ENCODE measurements around the gene MOAP1.
A peak's percentile ranks its signal among the peaks of the same experiment; 100 is the strongest.
"Not testable (repeated sequence)": the region's sequence is repeated elsewhere in the genome, so short reads cannot be mapped to it uniquely, and the experiment has no call there.

Gene MOAP1

GRCh38 chr14:93183596-93184317 lies 940 bp downstream of the MOAP1 start:
- DNase-seq, result no peak

- no peak for DNase-seq
These were observed 9.2 kb downstream of the MOAP1 start for GRCh38 chr14:93175492-93175891.

- DNase-seq, result not testable (repeated sequence)
These were observed 10.0 kb downstream of the MOAP1 start for GRCh38 chr14:93174731-93175130.

GRCh38 chr14:93173943-93174395 lies 10.7 kb downstream of the MOAP1 start:
- DNase-seq, result no peak

GRCh38 chr14:93171376-93171775 lies 13.3 kb downstream of the MOAP1 start:
- no peak for DNase-seq

- DNase-seq, result not testable (repeated sequence)
These were observed 14.6 kb downstream of the MOAP1 start for GRCh38 chr14:93170141-93170540.

GRCh38 chr14:93169619-93170018 lies 15.1 kb downstream of the MOAP1 start:
- DNase-seq, result not testable (repeated sequence)

- not testable (repeated sequence) for DNase-seq
These were observed 16.1 kb downstream of the MOAP1 start for GRCh38 chr14:93168610-93169009.

- DNase-seq, result not testable (repeated sequence)
These were observed 19.1 kb downstream of the MOAP1 start for GRCh38 chr14:93165271-93166265.

GRCh38 chr14:93163564-93163963 lies 21.1 kb downstream of the MOAP1 start:
- no peak for DNase-seq

GRCh38 chr14:93161411-93161940 lies 23.2 kb downstream of the MOAP1 start:
- no peak for DNase-seq

- DNase-seq, result no peak
These were observed 24.3 kb downstream of the MOAP1 start for GRCh38 chr14:93160353-93160801.

GRCh38 chr14:93159625-93160352 lies 24.9 kb downstream of the MOAP1 start:
- DNase-seq, result not testable (repeated sequence)

GRCh38 chr14:93158349-93158748 lies 26.3 kb downstream of the MOAP1 start:
- not testable (repeated sequence) for DNase-seq

- DNase-seq, result no peak
These were observed 27.9 kb downstream of the MOAP1 start for GRCh38 chr14:93156693-93157369.

GRCh38 chr14:93155667-93156066 lies 29.0 kb downstream of the MOAP1 start:
- DNase-seq, result no peak

- no peak for DNase-seq
These were observed 31.6 kb downstream of the MOAP1 start for GRCh38 chr14:93153121-93153520.

- no peak for DNase-seq
These were observed 34.2 kb downstream of the MOAP1 start for GRCh38 chr14:93150227-93151208.

GRCh38 chr14:93148979-93149378 lies 35.7 kb downstream of the MOAP1 start:
- no peak for DNase-seq

- peak in 1 of 2 experiments; percentile 19 for DNase-seq
These were observed 38.6 kb downstream of the MOAP1 start for GRCh38 chr14:93146119-93146518.
